Large intestine (tissue), 3 donors: ENCODE data around the gene PAK5. TPM values are rescaled to one million over a fixed set of nuclear protein-coding genes. Genes with fewer than 3 reads are reported as not detected.

ENCODE experiments used
- DNase-seq, 2 donors: peaks; one replicate each; pipeline versions ENCODE4 v3.0.0 to v3.0.0-alpha.2; 2013
- H3K27ac ChIP-seq: one replicate; pipeline ENCODE4 v1.5.1; 2013; ENCODE audit warnings: low read length
- H3K27me3 ChIP-seq: 2 replicates; pipeline ENCODE4 v1.6.1; 2013; ENCODE audit warnings: low read length; ENCODE audit not compliant: control insufficient read depth, insufficient read depth
- H3K36me3 ChIP-seq: 2 replicates; pipeline ENCODE4 v1.6.1; 2013; ENCODE audit warnings: low read length; ENCODE audit not compliant: control insufficient read depth, insufficient read depth
- H3K4me1 ChIP-seq: one replicate; pipeline ENCODE4 v1.6.1; 2013; ENCODE audit warnings: low read length; ENCODE audit not compliant: control insufficient read depth, insufficient read depth
- H3K4me3 ChIP-seq: one replicate; pipeline ENCODE4 v1.5.1; 2013; ENCODE audit warnings: low read length
- H3K9me3 ChIP-seq: one replicate; pipeline ENCODE4 v1.6.1; 2013; ENCODE audit warnings: mild to moderate bottlenecking, low read depth, low read length, moderate library complexity; ENCODE audit not compliant: control insufficient read depth
- WGBS: methylation state at CpG from one replicate; pipeline ENCODE4 v1.1.5; 2013; ENCODE audit warnings: low lambda C conversion rate; ENCODE audit not compliant: insufficient coverage; 5-methylcytosine and 5-hydroxymethylcytosine counted together
- polyA plus RNA-seq: library from polyadenylated mRNA; unstranded; fragments of 120-200 nt; gene quantifications from one replicate; pipeline ENCODE4 v1.2.1, GENCODE V29; 2013

PAK5 gene
- polyA plus RNA-seq, 1 donor, result 1.6 TPM

DNA sequence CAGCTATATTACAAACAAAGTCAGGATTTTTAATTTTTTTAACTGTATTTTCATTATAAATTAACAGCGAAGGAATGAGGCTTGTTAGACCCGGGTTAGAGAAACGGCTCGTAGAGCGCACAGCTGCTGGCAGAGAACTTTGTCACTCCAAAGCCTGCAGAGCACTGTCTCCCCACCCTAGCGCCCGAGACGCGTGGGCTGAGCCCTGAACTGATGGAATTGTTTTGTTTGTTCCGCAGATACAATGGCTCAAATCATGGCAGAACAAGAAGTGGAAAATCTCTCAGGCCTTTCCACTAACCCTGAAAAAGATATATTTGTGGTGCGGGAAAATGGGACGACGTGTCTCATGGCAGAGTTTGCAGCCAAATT lies 323.7 kb downstream of the PAK5 start:
- WGBS, result 0% methylated on average over 1 of the region's 13 CpGs
- H3K9me3 ChIP-seq, result no peaks in the 10 kb centered on the region
- H3K36me3 ChIP-seq, result no peaks in the 10 kb centered on the region
- no peaks in the 10 kb centered on the region for H3K4me1 ChIP-seq
- peaks cover 70% of the 10 kb centered on the region for H3K27me3 ChIP-seq
- H3K4me3 ChIP-seq, result no peak overlapping the region
- DNase-seq, result no peak
- H3K27ac ChIP-seq, result no peak overlapping the region

DNA sequence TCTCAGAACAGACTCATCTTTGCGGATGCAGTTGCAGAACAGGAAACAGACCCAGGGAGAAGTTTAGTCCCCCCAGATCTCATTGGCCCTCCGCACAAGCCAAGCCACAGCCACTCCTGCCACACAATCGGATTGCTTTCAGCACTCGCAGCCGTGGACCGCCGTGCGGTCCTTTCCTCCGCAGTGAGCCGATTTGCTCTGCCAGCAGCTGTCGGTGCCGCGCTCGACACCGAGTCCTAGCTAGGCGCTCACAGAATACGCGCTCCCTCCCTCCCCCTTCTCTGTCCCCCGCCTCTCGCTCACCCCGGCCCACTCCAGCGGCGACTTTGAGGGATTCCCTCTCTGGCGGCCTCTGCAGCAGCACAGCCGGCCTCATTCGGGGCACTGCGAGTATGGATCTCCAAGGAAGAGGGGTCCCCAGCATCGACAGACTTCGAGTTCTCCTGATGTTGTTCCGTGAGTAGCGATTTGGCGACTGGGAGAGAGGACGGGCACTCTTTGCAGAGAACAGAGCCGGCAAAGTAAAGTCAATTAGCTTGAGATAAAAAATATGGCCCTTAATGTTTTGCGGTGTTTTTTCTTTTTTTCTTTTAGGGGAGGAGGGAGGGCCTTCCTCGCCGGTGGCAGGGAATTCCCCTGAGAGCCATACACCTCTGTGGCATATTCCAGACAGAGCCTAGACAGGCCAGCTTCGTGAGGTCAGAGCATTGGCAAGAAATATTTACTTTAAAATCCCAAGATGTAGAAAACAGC lies 324.2 kb downstream of the PAK5 start, which contains the start of gene LAMP5:
LAMP5 (plus strand) TSS at position 130 of the 753 bp plus-strand sequence; CDS start at position 393, 263 bp downstream.
- WGBS, result 7% methylated on average over 3 of the region's 38 CpGs
- Histone ChIP-seq H3K36me3 (no peaks in the 10 kb centered on the region), H3K4me3 (no peak within 1 kb of the TSS), H3K4me1 (no peaks in the 10 kb centered on the region), H3K9me3 (no peaks in the 10 kb centered on the region), H3K27me3 (peaks cover 73% of the 10 kb centered on the region), H3K27ac (no peak within 1 kb of the TSS)
- DNase-seq, result peak in 1 of 2 donors; percentile 35

DNA sequence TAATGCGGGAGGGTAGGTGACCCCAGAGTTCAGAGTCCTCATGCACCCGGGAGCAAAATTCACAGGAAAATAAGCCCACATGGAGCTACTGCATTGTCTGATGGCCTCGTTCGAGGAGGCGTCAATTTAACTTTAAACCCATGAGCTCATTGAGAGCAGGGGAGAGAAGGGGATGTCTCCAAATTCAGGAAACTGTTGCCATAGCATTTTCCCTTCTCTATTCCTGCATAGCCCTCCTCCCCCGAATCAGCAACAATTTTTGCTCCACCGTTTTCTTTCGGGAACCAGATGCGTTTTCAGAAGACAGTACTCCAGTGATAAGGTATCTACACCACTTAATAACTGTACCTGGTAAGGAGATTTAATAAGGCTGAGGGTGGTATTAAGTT lies 324.8 kb downstream of the PAK5 start:
- DNase-seq, result no peak
- WGBS, result no CpG with 5 or more reads among the region's 9 CpGs
- Histone ChIP-seq H3K27me3 (peaks cover 79% of the 10 kb centered on the region), H3K9me3 (no peaks in the 10 kb centered on the region), H3K4me3 (no peak overlapping the region), H3K36me3 (no peaks in the 10 kb centered on the region), H3K4me1 (no peaks in the 10 kb centered on the region), H3K27ac (no peak overlapping the region)

DNA sequence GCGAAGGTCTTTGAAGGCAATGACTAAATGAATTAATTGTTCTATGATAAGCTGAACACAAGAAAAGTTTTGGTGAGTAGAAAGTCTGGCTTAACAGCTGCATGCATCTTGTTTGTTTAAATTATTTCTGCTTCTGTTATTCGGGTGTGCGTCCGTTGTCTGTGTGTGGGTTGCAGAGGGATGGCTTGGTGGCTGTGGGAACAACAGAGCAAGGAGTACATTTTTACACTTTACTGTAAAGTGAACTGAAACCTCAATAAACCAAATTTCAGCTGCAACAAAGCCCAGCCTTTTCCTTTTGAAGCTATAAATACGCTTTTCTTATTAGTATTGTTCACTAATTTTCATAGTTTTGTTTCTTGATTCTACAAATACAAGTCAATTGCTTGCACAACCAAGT lies 328.0 kb downstream of the PAK5 start:
- peaks cover 4% of the 10 kb centered on the region for H3K4me1 ChIP-seq
- H3K9me3 ChIP-seq, result no peaks in the 10 kb centered on the region
- H3K27ac ChIP-seq, result no peak overlapping the region
- no peak overlapping the region for H3K4me3 ChIP-seq
- peaks cover 80% of the 10 kb centered on the region for H3K27me3 ChIP-seq
- DNase-seq, result no peak
- 83% methylated on average over 1 of the region's 5 CpGs for WGBS
- no peaks in the 10 kb centered on the region for H3K36me3 ChIP-seq

DNA sequence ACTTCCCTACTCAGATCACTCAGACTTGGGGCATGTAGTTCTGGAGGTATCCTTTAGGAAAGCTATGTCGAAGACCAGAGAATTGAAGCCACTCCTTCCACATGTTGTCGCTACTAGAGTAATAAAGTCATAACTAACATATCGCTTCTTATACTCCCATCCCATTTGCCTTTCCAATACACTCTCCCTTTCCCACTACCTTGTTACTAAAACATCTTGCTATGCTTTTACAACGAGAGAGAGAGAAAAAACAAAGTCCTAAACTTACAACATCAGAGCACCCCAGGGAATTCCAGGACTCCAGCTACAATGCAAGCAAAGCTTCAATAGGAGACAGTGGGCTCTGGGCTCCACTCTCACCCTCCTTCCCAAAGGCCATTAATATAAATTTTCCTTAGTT lies 329.6 kb downstream of the PAK5 start:
- Histone ChIP-seq H3K4me1 (peaks cover 4% of the 10 kb centered on the region), H3K27me3 (peaks cover 78% of the 10 kb centered on the region), H3K4me3 (no peak overlapping the region), H3K27ac (no peak overlapping the region), H3K36me3 (no peaks in the 10 kb centered on the region), H3K9me3 (no peaks in the 10 kb centered on the region)
- WGBS, result no CpG with 5 or more reads among the region's 4 CpGs
- DNase-seq, result no peak

- H3K4me3 ChIP-seq, result no peak overlapping the region
- 0% methylated on average over 3 of the region's 30 CpGs for WGBS
- no peak for DNase-seq
- H3K4me1 ChIP-seq, result peaks cover 4% of the 10 kb centered on the region
- H3K9me3 ChIP-seq, result no peaks in the 10 kb centered on the region
- no peak overlapping the region for H3K27ac ChIP-seq
- H3K36me3 ChIP-seq, result no peaks in the 10 kb centered on the region
- peaks cover 78% of the 10 kb centered on the region for H3K27me3 ChIP-seq
Measured at GRCh38 chr20:9508696-9509178, 330.1 kb downstream of the PAK5 start.

DNA sequence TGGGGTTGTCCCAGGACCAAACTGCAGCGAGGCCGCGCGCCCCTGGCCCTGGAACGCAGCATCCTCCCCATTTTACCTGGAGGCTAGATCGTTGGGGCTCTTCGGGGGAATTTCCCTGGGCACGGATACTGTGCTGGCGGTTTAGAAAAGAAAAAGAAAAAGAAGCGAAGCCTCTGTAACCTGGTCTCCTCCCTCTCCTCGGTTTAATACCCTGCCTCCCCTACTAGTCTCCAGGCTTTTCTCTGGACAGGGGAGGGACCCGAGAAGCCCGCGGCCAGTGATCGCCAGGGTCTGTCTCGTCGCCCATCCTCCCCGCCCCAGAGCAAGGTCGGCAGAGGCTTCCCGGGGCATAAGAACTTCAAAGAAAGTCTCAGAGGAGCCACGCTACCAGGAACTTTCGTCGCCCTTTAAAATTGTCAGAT lies 330.6 kb downstream of the PAK5 start:
- no peak overlapping the region for H3K4me3 ChIP-seq
- no peak overlapping the region for H3K27ac ChIP-seq
- no peak for DNase-seq
- H3K27me3 ChIP-seq, result peaks cover 81% of the 10 kb centered on the region
- H3K9me3 ChIP-seq, result no peaks in the 10 kb centered on the region
- WGBS, result no CpG with 5 or more reads among the region's 23 CpGs
- peaks cover 4% of the 10 kb centered on the region for H3K4me1 ChIP-seq
- H3K36me3 ChIP-seq, result no peaks in the 10 kb centered on the region

DNA sequence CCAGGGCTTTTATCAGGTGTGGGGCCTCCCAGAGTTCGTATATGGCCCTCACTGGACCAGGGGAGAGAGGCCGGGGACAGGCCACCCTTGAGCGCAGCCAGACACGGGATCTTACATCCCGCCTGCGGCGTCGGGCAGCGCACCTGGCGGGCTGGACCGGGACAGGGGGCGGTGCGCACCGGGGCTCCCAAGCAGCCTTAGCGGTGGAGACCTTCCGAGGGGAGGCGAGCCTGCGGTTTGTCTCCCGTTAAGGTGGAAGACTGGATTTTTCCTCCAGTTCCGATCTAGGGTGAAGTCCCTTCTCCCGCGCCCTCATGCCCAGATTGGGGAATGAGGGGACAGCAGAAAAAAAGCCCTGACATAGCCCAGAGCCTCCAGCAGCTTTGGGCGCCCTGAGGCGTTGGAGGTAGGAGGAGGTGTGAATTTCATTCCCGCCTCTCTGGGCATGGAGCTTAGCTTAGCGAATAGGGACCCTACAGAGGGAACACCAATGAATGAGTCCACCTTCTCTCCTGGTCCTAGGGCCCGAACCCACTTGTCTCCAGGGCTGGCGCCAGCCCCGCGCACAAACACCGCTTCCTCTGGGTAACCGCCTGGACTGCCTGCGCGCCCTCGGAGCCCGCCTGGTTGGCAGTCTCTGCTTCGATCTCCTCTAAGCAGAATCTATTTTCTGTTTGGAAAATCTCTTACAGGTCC lies 331.2 kb downstream of the PAK5 start:
- H3K4me1 ChIP-seq, result peaks cover 4% of the 10 kb centered on the region
- H3K27me3 ChIP-seq, result peaks cover 81% of the 10 kb centered on the region
- no peak for DNase-seq
- no peaks in the 10 kb centered on the region for H3K36me3 ChIP-seq
- WGBS, result no CpG with 5 or more reads among the region's 37 CpGs
- no peak overlapping the region for H3K27ac ChIP-seq
- H3K4me3 ChIP-seq, result no peak overlapping the region
- H3K9me3 ChIP-seq, result no peaks in the 10 kb centered on the region

DNA sequence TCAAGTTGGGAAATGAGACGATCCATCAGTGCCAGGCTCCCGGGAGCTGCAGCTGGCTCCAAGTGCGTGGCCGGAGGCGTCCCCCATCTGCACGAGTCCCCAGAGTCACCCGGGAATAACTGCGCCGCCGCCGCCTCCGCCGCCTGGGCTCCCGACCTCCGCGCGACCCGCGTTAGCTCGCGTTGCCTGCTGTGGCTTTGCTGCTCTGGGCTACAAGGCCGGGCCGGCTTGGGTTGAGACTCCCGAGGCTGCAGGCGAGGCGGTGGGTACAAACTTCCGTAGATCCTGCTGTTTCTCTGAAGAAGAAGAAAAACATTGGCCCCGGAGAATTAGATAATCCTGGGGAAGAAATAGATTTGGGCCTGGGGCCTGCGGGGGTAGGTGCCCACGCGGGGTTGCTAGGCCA lies 331.9 kb downstream of the PAK5 start:
- H3K36me3 ChIP-seq, result no peaks in the 10 kb centered on the region
- no peaks in the 10 kb centered on the region for H3K9me3 ChIP-seq
- H3K27me3 ChIP-seq, result peaks cover 81% of the 10 kb centered on the region
- no peak overlapping the region for H3K4me3 ChIP-seq
- DNase-seq, result no peak
- H3K27ac ChIP-seq, result no peak overlapping the region
- no CpG with 5 or more reads among the region's 31 CpGs for WGBS
- peaks cover 4% of the 10 kb centered on the region for H3K4me1 ChIP-seq

- Histone ChIP-seq H3K4me3 (no peak overlapping the region), H3K9me3 (no peaks in the 10 kb centered on the region), H3K27me3 (peaks cover 76% of the 10 kb centered on the region), H3K27ac (no peak overlapping the region), H3K36me3 (no peaks in the 10 kb centered on the region), H3K4me1 (peaks cover 4% of the 10 kb centered on the region)
- WGBS, result no CpG with 5 or more reads among the region's 34 CpGs
- no peak for DNase-seq
Measured at GRCh38 chr20:9506280-9506821, 332.5 kb downstream of the PAK5 start.
